ENCODE results near the gene APBB2. TPM values are rescaled to one million over a fixed set of nuclear protein-coding genes. Genes with fewer than 3 reads are reported as not detected.
"Not testable (repeated sequence)": the region's sequence is repeated elsewhere in the genome, so short reads cannot be mapped to it uniquely, and the experiment has no call there.

APBB2 gene
- total RNA-seq, 1 experiment from 2014 or later = 80.7 TPM

DNA sequence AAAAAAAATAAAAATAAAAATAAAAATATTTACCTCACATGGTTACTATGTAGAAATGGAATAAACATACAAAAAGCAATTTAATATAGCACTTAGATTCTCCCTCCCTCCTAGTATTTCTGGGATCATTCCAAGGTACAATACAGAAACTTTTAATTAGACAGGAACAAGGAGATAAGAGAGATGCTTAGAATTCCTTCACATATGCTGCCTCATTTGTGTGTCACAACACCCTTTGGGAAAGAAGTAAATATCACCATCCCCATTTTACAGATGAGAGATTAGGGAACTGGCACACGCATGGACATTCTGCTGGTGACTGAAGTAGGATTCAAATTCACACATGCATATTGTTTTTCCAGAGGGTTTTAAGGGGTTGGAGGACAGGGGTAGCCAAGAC is 164.2 kb downstream of the APBB2 start:
- no peak for DNase-seq
- POLR2A ChIA-PET = no interaction called here
- H3K9me3 Mint-ChIP-seq (ENCODE audit: unreplicated experiment) = peaks cover 3% of the 10 kb centered on the region
- H3K27me3 ChIP-seq (replicated peaks; ENCODE audit: control insufficient read depth, insufficient read depth, low read length) = no peaks in the 10 kb centered on the region
- intact Hi-C loops (cut with micrococcal nuclease; ENCODE audit: unreplicated experiment) = no loop called here
- H3K36me3 ChIP-seq (ENCODE audit: control insufficient read depth, insufficient read depth, low read length) = peaks cover 1% of the 10 kb centered on the region; the same call in 1 of the 2 replicates
- no peaks in the 10 kb centered on the region for H3K27me3 Mint-ChIP-seq (ENCODE audit: insufficient read depth, unreplicated experiment)
- H3K9me3 ChIP-seq = peaks cover 6% of the 10 kb centered on the region
- BruUV-seq (replicated peaks) = no TSS peak
- CTCF ChIA-PET = no interaction called here
- no peak overlapping the region for H3K4me3 ChIP-seq (ENCODE audit: low read depth, low read length)
- TF ChIP-seq, protein P1, sequence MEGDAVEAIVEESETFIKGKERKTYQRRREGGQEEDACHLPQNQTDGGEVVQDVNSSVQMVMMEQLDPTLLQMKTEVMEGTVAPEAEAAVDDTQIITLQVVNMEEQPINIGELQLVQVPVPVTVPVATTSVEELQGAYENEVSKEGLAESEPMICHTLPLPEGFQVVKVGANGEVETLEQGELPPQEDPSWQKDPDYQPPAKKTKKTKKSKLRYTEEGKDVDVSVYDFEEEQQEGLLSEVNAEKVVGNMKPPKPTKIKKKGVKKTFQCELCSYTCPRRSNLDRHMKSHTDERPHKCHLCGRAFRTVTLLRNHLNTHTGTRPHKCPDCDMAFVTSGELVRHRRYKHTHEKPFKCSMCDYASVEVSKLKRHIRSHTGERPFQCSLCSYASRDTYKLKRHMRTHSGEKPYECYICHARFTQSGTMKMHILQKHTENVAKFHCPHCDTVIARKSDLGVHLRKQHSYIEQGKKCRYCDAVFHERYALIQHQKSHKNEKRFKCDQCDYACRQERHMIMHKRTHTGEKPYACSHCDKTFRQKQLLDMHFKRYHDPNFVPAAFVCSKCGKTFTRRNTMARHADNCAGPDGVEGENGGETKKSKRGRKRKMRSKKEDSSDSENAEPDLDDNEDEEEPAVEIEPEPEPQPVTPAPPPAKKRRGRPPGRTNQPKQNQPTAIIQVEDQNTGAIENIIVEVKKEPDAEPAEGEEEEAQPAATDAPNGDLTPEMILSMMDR (IDR thresholded peaks at IDR 0.05; ENCODE audit: insufficient read depth in 1 of 2, low read depth in 1 of 2, low read length in 1 of 2, severe bottlenecking in 1 of 2, unreplicated experiment in 1 of 2) = no peak
- H3K4me3 Mint-ChIP-seq (ENCODE audit: unreplicated experiment) = peak overlapping the region; percentile 40
- peaks cover 23% of the 10 kb centered on the region for H3K4me1 Mint-ChIP-seq (ENCODE audit: low read depth, unreplicated experiment)
- peak overlapping the region; percentile 38 for H3K27ac Mint-ChIP-seq (ENCODE audit: unreplicated experiment)
- peaks cover 40% of the 10 kb centered on the region for H3K36me3 Mint-ChIP-seq (ENCODE audit: insufficient read depth, unreplicated experiment)
- H3K4me1 ChIP-seq = peaks cover 8% of the 10 kb centered on the region

DNA sequence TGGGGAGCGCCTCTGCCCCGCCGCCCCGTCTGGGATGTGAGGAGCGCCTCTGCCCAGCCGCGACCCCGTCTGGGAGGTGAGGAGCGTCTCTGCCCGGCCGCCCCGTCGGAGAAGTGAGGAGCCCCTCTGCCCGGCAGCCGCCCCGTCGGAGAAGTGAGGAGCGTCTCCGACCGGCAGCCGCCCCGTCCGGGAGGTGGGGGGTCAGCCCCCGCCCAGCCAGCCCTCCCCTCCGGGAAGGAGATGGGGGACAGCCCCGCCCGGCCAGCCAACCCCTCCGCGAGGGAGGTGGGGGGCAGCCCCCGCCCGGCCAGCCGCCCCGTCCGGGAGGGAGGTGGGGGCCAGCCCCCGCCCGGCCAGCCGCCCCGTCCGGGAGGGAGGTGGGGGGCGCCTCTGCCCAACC is 165.2 kb downstream of the APBB2 start:
- peaks cover 40% of the 10 kb centered on the region for H3K36me3 Mint-ChIP-seq (ENCODE audit: insufficient read depth, unreplicated experiment)
- H3K27ac Mint-ChIP-seq (ENCODE audit: unreplicated experiment); BruUV-seq (replicated peaks); H3K4me1 ChIP-seq; CTCF ChIA-PET; H3K36me3 ChIP-seq (ENCODE audit: control insufficient read depth, insufficient read depth, low read length); POLR2A ChIA-PET; DNase-seq; H3K27me3 Mint-ChIP-seq (ENCODE audit: insufficient read depth, unreplicated experiment); H3K27me3 ChIP-seq (replicated peaks; ENCODE audit: control insufficient read depth, insufficient read depth, low read length); H3K4me3 ChIP-seq (ENCODE audit: low read depth, low read length); H3K4me3 Mint-ChIP-seq (ENCODE audit: unreplicated experiment); intact Hi-C loops (cut with micrococcal nuclease; ENCODE audit: unreplicated experiment): not testable (repeated sequence)
- peaks cover 15% of the 10 kb centered on the region for H3K9me3 ChIP-seq
- H3K9me3 Mint-ChIP-seq (ENCODE audit: unreplicated experiment) = peaks cover 12% of the 10 kb centered on the region
- peaks cover 23% of the 10 kb centered on the region for H3K4me1 Mint-ChIP-seq (ENCODE audit: low read depth, unreplicated experiment)

DNA sequence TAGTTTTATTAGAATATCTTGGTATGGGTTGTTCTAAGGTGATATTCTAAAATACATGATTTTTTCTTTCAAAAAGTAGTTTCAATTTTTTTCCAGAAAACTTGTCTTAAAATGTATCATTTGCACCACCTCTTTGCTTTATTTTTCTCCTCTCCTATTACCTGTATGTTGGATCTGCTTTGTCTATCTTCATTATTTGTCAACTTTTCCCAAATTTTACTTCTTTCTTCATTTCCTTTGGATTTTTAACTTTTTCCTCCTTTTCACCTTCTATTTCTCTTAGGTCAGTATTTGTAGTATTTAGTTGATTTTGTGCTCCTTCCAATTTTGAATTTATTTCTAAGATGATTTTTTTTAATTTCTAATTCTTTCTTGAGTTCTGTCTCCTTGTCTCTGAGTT is 169.6 kb downstream of the APBB2 start:
- Mint-ChIP-seq H3K4me1 (ENCODE audit: low read depth, unreplicated experiment) (no peaks in the 10 kb centered on the region), H3K9me3 (ENCODE audit: unreplicated experiment) (peaks cover 16% of the 10 kb centered on the region), H3K27ac (ENCODE audit: unreplicated experiment) (peak overlapping the region; percentile 69), H3K4me3 (ENCODE audit: unreplicated experiment) (peak overlapping the region; percentile 18), H3K27me3 (ENCODE audit: insufficient read depth, unreplicated experiment) (no peaks in the 10 kb centered on the region), H3K36me3 (ENCODE audit: insufficient read depth, unreplicated experiment) (peaks cover 41% of the 10 kb centered on the region)
- Histone ChIP-seq H3K4me3 (ENCODE audit: low read depth, low read length) (no peak overlapping the region), H3K36me3 (ENCODE audit: control insufficient read depth, insufficient read depth, low read length) (no peaks in the 10 kb centered on the region; the same call in 1 of the 2 replicates), H3K27me3 (replicated peaks; ENCODE audit: control insufficient read depth, insufficient read depth, low read length) (no peaks in the 10 kb centered on the region), H3K4me1 (peaks cover 4% of the 10 kb centered on the region; the same call in 1 of the 2 replicates), H3K9me3 (peaks cover 15% of the 10 kb centered on the region)
- intact Hi-C loops (cut with micrococcal nuclease; ENCODE audit: unreplicated experiment) = no loop called here
- CTCF ChIA-PET = no interaction called here
- POLR2A ChIA-PET = no interaction called here
- BruUV-seq (replicated peaks) = no TSS peak
- no peak for DNase-seq
- TF ChIP-seq, protein P1 (IDR thresholded peaks at IDR 0.05; ENCODE audit: insufficient read depth in 1 of 2, low read depth in 1 of 2, low read length in 1 of 2, severe bottlenecking in 1 of 2, unreplicated experiment in 1 of 2) = no peak

DNA sequence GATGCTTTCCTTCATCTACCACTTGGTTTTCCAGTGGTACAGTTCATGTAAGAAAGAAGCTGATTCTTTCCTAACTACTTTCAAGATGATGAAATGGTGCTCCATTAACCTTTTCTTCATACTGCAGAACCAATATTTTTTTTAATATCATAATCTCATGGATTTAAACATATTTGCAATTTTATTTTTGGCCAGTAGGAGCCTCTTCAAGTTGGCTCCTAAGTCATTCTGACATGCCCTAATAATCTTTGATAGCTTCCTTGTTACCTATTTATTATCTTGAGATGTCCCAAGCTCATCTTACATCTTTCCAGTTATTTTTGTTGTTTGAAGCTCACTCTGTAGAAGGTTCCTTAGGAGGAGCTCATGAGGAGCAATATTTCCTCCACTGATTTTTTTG is 170.2 kb downstream of the APBB2 start:
- ChIA-PET CTCF (interaction anchor here (0.7 kb wide), 1 partner anchor 9 kb away, joined by 4 read pairs; no protein-coding TSS in a partner anchor), POLR2A (no interaction called here)
- Histone ChIP-seq H3K36me3 (ENCODE audit: control insufficient read depth, insufficient read depth, low read length) (no peaks in the 10 kb centered on the region; the same call in 1 of the 2 replicates), H3K9me3 (peaks cover 15% of the 10 kb centered on the region), H3K27me3 (replicated peaks; ENCODE audit: control insufficient read depth, insufficient read depth, low read length) (no peaks in the 10 kb centered on the region), H3K4me1 (peaks cover 4% of the 10 kb centered on the region; the same call in 1 of the 2 replicates), H3K4me3 (ENCODE audit: low read depth, low read length) (no peak overlapping the region)
- intact Hi-C loops (cut with micrococcal nuclease; ENCODE audit: unreplicated experiment) = no loop called here
- peaks cover 16% of the 10 kb centered on the region for H3K9me3 Mint-ChIP-seq (ENCODE audit: unreplicated experiment)
- H3K27ac Mint-ChIP-seq (ENCODE audit: unreplicated experiment) = no peak overlapping the region
- H3K4me1 Mint-ChIP-seq (ENCODE audit: low read depth, unreplicated experiment) = no peaks in the 10 kb centered on the region
- H3K4me3 Mint-ChIP-seq (ENCODE audit: unreplicated experiment) = no peak overlapping the region
- TF ChIP-seq, protein P1 (IDR thresholded peaks at IDR 0.05; ENCODE audit: insufficient read depth in 1 of 2, low read depth in 1 of 2, low read length in 1 of 2, severe bottlenecking in 1 of 2, unreplicated experiment in 1 of 2) = no peak
- BruUV-seq (replicated peaks) = no TSS peak
- H3K36me3 Mint-ChIP-seq (ENCODE audit: insufficient read depth, unreplicated experiment) = peaks cover 39% of the 10 kb centered on the region
- no peaks in the 10 kb centered on the region for H3K27me3 Mint-ChIP-seq (ENCODE audit: insufficient read depth, unreplicated experiment)
- DNase-seq = no peak

Measured in Caco-2 (cell line).